HepG2 (cell line): ENCODE data around the gene VAV2. TPM values are rescaled to one million over a fixed set of nuclear protein-coding genes. Genes with fewer than 3 reads are reported as not detected.

Experiments
- CBX1 ChIP-seq: IDR thresholded peaks from one replicate; pipeline ENCODE4 v1.6.1; 2016; ENCODE audit warnings: antibody characterized with exemption, low read depth
- CHD2 ChIP-seq: IDR thresholded peaks from 2 replicates; pipeline ENCODE4 v1.6.1; 2011; ENCODE audit warnings: low read depth, low read length, improper control_type of control experiment
- IKZF5 ChIP-seq: IDR thresholded peaks from 2 replicates; pipeline ENCODE4 v1.6.1; 2018; ENCODE audit warnings: missing genetic modification reagents, mild to moderate bottlenecking, missing compliant biosample characterization
- JARID2 ChIP-seq: sonication (generic); formaldehyde crosslinking; IDR thresholded peaks from 2 replicates; pipeline ENCODE4 v1.8.1; 2023; ENCODE audit warnings: missing genetic modification reagents, inconsistent platforms; ENCODE audit not compliant: insufficient replicate concordance
- KLF13 ChIP-seq: sonication (generic); formaldehyde crosslinking; IDR thresholded peaks from 2 replicates; pipeline ENCODE4 v1.4.0; 2020; ENCODE audit warnings: mild to moderate bottlenecking, missing genetic modification reagents
- MLX ChIP-seq: IDR thresholded peaks from 2 replicates; pipeline ENCODE4 v1.6.1; 2016
- MLXIP ChIP-seq: sonication (generic); formaldehyde crosslinking; IDR thresholded peaks from 2 replicates; pipeline ENCODE4 v1.9.0; 2021; ENCODE audit warnings: missing genetic modification reagents, borderline replicate concordance
- SRSF4 ChIP-seq: fragments of 200-400 bp; formaldehyde crosslinking; IDR thresholded peaks from one replicate; pipeline ENCODE4 v1.6.1; 2018; ENCODE audit warnings: mild to moderate bottlenecking, low read depth, low read length, moderate library complexity; ENCODE audit not compliant: poor library complexity, severe bottlenecking
- TMF1 ChIP-seq: sonication (generic); formaldehyde crosslinking; IDR thresholded peaks from 2 replicates; pipeline ENCODE4 v1.8.1; 2022; ENCODE audit warnings: low read depth, missing genetic modification reagents
- ZFP62 ChIP-seq: sonication (generic); formaldehyde crosslinking; IDR thresholded peaks from 2 replicates; pipeline ENCODE4 v1.4.0; 2020; ENCODE audit warnings: missing genetic modification reagents
- ZNF503 ChIP-seq: sonication (generic); formaldehyde crosslinking; IDR thresholded peaks from 2 replicates; pipeline ENCODE4 v1.4.0; 2020; ENCODE audit warnings: missing genetic modification reagents
- ZNF546 ChIP-seq: sonication (generic); formaldehyde crosslinking; conservative IDR thresholded peaks from 2 replicates; pipeline ENCODE4 v1.8.1; 2023; ENCODE audit warnings: mild to moderate bottlenecking, missing genetic modification reagents
- ZNF549 ChIP-seq: sonication (generic); formaldehyde crosslinking; IDR thresholded peaks from 2 replicates; pipeline ENCODE4 v1.5.0; 2020; ENCODE audit warnings: missing genetic modification reagents
- ZNF629 ChIP-seq: sonication (generic); formaldehyde crosslinking; conservative IDR thresholded peaks from 2 replicates; pipeline ENCODE4 v1.5.0; 2020; ENCODE audit warnings: missing genetic modification reagents
- ZNF7 ChIP-seq: IDR thresholded peaks from 2 replicates; pipeline ENCODE4 v1.6.1; 2016; ENCODE audit warnings: missing biosample characterization, missing genetic modification reagents
- ZNF710 ChIP-seq: sonication (generic); formaldehyde crosslinking; IDR thresholded peaks from 2 replicates; pipeline ENCODE4 v1.5.0; 2020; ENCODE audit warnings: mild to moderate bottlenecking, missing genetic modification reagents, borderline replicate concordance
- ZNF761 ChIP-seq: sonication (generic); formaldehyde crosslinking; conservative IDR thresholded peaks from 2 replicates; pipeline ENCODE4 v1.4.0; 2020; ENCODE audit warnings: mild to moderate bottlenecking, missing genetic modification reagents
- ZNF768 ChIP-seq: sonication (generic); formaldehyde crosslinking; IDR thresholded peaks from 2 replicates; pipeline ENCODE4 v1.4.0; 2020; ENCODE audit warnings: missing genetic modification reagents
- ZNF883 ChIP-seq: sonication (generic); formaldehyde crosslinking; IDR thresholded peaks from 2 replicates; pipeline ENCODE4 v1.5.1; 2020; ENCODE audit warnings: mild to moderate bottlenecking, missing genetic modification reagents; ENCODE audit errors: not compliant biosample characterization
- polyA plus RNA-seq, 8 experiments: library from polyadenylated mRNA; depleted of rRNA in 3 of 8; stranded (reverse) in 7 of 8; unstranded in 1 of 8; fragments of >200 nt; fragmentation: Illumina TruSeq in 4 of 8; extraction: Trizol in 4 of 8; gene quantifications; 2 replicates each; pipeline versions ENCODE4 v1.2.1 to v1.2.3, GENCODE V29; 2011 to 2016; ENCODE audit warnings: low read depth in 4 of 8, missing spikeins in 1 of 8, mixed read lengths in 1 of 8; ENCODE audit not compliant: insufficient read depth in 1 of 8
- total RNA-seq, 5 experiments: library from RNA; depleted of rRNA; stranded (reverse); fragments of >200 nt; fragmentation: Illumina TruSeq; extraction: Trizol; gene quantifications; 2 replicates each; pipeline ENCODE4 v1.2.3, GENCODE V29; 2016; ENCODE audit warnings: low read depth in 1 of 5

Gene VAV2
- total and polyA plus RNA-seq, 2 of the 13 experiments (the other 11 are each of a cell fraction or from before 2014, with no cell fraction given), result 22.5 to 22.9 TPM

DNA sequence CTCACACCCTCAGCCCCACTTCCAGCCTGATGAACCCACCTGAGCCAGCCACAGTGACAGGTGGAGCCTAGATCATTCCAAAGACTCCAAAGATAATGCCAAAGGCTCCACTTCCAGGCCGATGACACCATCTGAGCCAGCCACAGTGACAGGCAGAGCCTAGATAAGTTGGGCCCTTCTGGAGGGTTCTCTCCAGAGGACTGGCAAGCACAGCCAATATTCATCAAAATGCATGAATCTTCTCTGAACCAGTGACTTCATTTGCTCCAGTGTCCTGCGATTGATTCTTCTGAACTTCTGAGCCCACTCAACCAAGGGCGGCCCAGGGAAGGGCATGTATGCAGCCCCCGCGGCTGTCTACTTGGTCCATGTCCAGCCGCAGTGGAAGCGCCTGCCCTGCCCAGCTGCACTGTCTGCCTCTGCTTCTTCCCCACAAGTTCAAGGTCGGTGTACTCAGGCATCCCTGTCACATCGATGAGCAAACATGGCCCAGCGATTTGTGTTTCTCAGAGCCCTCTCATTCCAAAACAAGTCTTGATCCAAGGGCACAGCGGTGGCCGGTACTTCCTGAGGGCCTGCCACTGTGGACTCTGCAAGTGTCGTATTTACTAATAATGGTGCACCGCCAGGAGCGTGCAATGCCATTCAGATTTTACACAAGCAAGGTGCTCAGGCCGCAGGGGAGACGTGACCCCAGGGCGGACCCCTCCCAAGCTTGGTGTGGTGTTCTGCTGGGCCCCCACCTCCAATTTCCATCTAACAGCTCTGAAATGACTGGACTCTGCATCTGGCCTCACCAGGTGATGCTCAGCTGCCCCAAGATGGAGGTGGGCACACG is 107.0 kb downstream of the VAV2 start (continued):
- no peak for TF ChIP-seq TMF1 (CRISPR knock-in tag)
- TF ChIP-seq MLXIP (CRISPR knock-in tag), result no peak
- TF ChIP-seq ZNF629 (CRISPR knock-in tag), result no peak; the same call in 1 of the 2 replicates
- TF ChIP-seq ZFP62, result no peak
- peak; percentile 80 for TF ChIP-seq JARID2 (CRISPR knock-in tag)
- TF ChIP-seq IKZF5 (CRISPR knock-in tag), result peak; percentile 92
- peak; percentile 64 for TF ChIP-seq CBX1
- TF ChIP-seq ZNF503, result peak; percentile 85; the same call in 1 of the 2 replicates
- no peak for TF ChIP-seq SRSF4
- TF ChIP-seq ZNF710 (CRISPR knock-in tag), result peak; percentile 95
- TF ChIP-seq ZNF883 (CRISPR knock-in tag), result no peak
- no peak for TF ChIP-seq ZNF546
- TF ChIP-seq ZNF7 (CRISPR knock-in tag), result no peak; the same call in 1 of the 2 replicates
- TF ChIP-seq ZNF768 (CRISPR knock-in tag), result peak; percentile 13
- peak; percentile 80 for TF ChIP-seq MLX (CRISPR knock-in tag)
- TF ChIP-seq CHD2, result no peak
- TF ChIP-seq ZNF761 (CRISPR knock-in tag), result no peak
- no peak for TF ChIP-seq KLF13 (CRISPR knock-in tag)
- TF ChIP-seq ZNF549, result no peak
